ENCODE data around the gene PALD1. TPM values are rescaled to one million over a fixed set of nuclear protein-coding genes. Genes with fewer than 3 reads are reported as not detected.
"Not testable (repeated sequence)": the region's sequence is repeated elsewhere in the genome, so short reads cannot be mapped to it uniquely, and the experiment has no call there.

Gene PALD1
- total RNA-seq, 2 donors from 2014 or later = 4.9 to 11.7 TPM

GRCh38 chr10:70480239-70480861 is 1.8 kb downstream of the PALD1 start:
- ATAC-seq = peak; percentile 57
- peak overlapping the region; percentile 63 to 86 (median 72) for H3K27ac ChIP-seq

GRCh38 chr10:70481105-70481504 is 2.5 kb downstream of the PALD1 start:
- ATAC-seq (no peak), DNase-seq (peak in 2 of 4 donors; percentile 32 to 63)
- Histone ChIP-seq H3K9me3 (no peaks in the 10 kb centered on the region), H3K27me3 (no peaks in the 10 kb centered on the region), H3K27ac (peak overlapping the region; percentile 63 to 86 (median 72)), H3K4me3 (no peak overlapping the region), H3K4me1 (peaks cover 42% of the 10 kb centered on the region), H3K36me3 (replicated peaks in 1 of 2; ENCODE audit: insufficient read depth in 1 of 2, low read depth in 2 of 2) (no peaks in the 10 kb centered on the region)
- 54 to 97% methylated on average over 5 to 9 of the region's 9 CpGs for WGBS, 2 donors
- no peak for TF ChIP-seq POLR2A (IDR thresholded peaks at IDR 0.05)
- TF ChIP-seq, protein P1, sequence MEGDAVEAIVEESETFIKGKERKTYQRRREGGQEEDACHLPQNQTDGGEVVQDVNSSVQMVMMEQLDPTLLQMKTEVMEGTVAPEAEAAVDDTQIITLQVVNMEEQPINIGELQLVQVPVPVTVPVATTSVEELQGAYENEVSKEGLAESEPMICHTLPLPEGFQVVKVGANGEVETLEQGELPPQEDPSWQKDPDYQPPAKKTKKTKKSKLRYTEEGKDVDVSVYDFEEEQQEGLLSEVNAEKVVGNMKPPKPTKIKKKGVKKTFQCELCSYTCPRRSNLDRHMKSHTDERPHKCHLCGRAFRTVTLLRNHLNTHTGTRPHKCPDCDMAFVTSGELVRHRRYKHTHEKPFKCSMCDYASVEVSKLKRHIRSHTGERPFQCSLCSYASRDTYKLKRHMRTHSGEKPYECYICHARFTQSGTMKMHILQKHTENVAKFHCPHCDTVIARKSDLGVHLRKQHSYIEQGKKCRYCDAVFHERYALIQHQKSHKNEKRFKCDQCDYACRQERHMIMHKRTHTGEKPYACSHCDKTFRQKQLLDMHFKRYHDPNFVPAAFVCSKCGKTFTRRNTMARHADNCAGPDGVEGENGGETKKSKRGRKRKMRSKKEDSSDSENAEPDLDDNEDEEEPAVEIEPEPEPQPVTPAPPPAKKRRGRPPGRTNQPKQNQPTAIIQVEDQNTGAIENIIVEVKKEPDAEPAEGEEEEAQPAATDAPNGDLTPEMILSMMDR (IDR thresholded peaks at IDR 0.05) = no peak
- intact Hi-C loops (cut with DNase I) = no loop called here

More at GRCh38 chr10:70480239-70480861, 1.8 kb downstream of the PALD1 start:
- Histone ChIP-seq H3K9me3 (no peaks in the 10 kb centered on the region), H3K27me3 (no peaks in the 10 kb centered on the region), H3K4me3 (no peak overlapping the region), H3K36me3 (replicated peaks in 1 of 2; ENCODE audit: insufficient read depth in 1 of 2, low read depth in 2 of 2) (no peaks in the 10 kb centered on the region), H3K4me1 (peaks cover 42% of the 10 kb centered on the region)
- peak; percentile 46 to 94 (median 78) for DNase-seq
- intact Hi-C loops (cut with DNase I) = no loop called here
- TF ChIP-seq, protein P1 (IDR thresholded peaks at IDR 0.05) = no peak
- peak; percentile 20 to 64 (median 27) for TF ChIP-seq POLR2A (IDR thresholded peaks at IDR 0.05)
- 9 to 15% methylated on average over 6 to 9 of the region's 9 CpGs for WGBS, 2 donors

- Histone ChIP-seq H3K4me3 (no peak overlapping the region), H3K36me3 (replicated peaks in 1 of 2; ENCODE audit: insufficient read depth in 1 of 2, low read depth in 2 of 2) (no peaks in the 10 kb centered on the region), H3K27me3 (no peaks in the 10 kb centered on the region), H3K4me1 (peaks cover 42% of the 10 kb centered on the region), H3K9me3 (no peaks in the 10 kb centered on the region), H3K27ac (peak overlapping the region in 2 of 4 donors; percentile 33 to 86)
- no peak for ATAC-seq
- 78 to 80% methylated on average over 3 to 7 of the region's 7 CpGs for WGBS, 2 donors
- peak in 2 of 4 donors; percentile 23 to 43 for DNase-seq
- intact Hi-C loops (cut with DNase I) = no loop called here
- TF ChIP-seq POLR2A (IDR thresholded peaks at IDR 0.05) = no peak
- TF ChIP-seq, protein P1 (IDR thresholded peaks at IDR 0.05) = no peak
Observed at GRCh38 chr10:70481831-70482530, 3.4 kb downstream of the PALD1 start.

GRCh38 chr10:70482982-70483760 is 4.6 kb downstream of the PALD1 start:
- WGBS, 2 donors = 53 to 61% methylated on average over 7 to 8 of the region's 8 CpGs
- H3K4me3 ChIP-seq = no peak overlapping the region
- H3K4me1 ChIP-seq = peaks cover 32% of the 10 kb centered on the region
- intact Hi-C loops (cut with DNase I) = no loop called here
- no peaks in the 10 kb centered on the region for H3K9me3 ChIP-seq
- H3K27me3 ChIP-seq = no peaks in the 10 kb centered on the region
- no peak for TF ChIP-seq POLR2A (IDR thresholded peaks at IDR 0.05)
- DNase-seq (no peak), ATAC-seq (no peak)
- no peaks in the 10 kb centered on the region for H3K36me3 ChIP-seq (replicated peaks in 1 of 2; ENCODE audit: insufficient read depth in 1 of 2, low read depth in 2 of 2)
- peak overlapping the region in 1 of 4 donors; percentile 12 for H3K27ac ChIP-seq

DNA sequence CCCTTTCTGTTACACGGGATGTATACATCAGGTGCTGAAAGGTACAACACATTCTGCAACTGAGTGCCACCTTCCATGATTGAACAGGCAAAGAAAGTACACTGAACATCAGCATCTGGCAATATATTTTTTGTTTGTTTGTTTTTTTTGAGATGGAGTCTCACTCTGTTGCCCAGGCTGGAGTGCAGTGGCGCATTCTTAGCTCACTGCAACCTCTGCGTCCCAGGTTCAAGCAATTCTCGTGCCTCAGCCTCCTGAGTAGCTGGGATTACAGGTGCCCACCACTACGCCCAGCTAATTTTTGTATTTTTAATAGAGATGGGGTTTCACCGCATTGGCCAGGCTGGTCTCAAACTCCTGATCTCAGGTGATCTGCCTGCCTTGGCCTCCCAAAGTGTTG is 5.3 kb downstream of the PALD1 start:
- H3K36me3 ChIP-seq (replicated peaks in 1 of 2; ENCODE audit: insufficient read depth in 1 of 2, low read depth in 2 of 2); H3K27me3 ChIP-seq; H3K27ac ChIP-seq; intact Hi-C loops (cut with DNase I); ATAC-seq; DNase-seq; H3K4me3 ChIP-seq; H3K9me3 ChIP-seq: not testable (repeated sequence)
- H3K4me1 ChIP-seq = peaks cover 25% of the 10 kb centered on the region
- 84 to 88% methylated on average over 6 of the region's 6 CpGs for WGBS, 2 donors

Data from body of pancreas (tissue), 4 donors.